ENCODE data around the gene SIM2.

DNA sequence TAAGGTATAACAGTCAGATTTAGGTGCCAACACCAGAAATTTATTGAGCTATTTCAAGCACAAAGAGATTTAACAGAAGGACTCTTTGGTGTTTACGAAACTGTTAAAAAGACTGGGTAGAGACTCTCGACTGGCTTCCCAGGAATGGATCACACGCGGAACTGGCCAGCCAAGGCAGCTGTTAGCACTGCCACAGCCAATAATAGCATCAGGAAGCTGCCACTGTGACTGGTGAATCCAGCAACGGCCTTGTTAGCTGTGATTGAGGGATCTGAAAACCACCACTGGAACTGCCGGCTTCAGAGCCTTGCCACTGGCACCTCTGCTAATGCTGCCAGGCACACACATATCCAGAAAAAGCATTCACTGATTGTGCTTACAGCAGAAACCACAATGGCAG, 10.6 kb upstream of the SIM2 start:
- TF ChIP-seq EZH2 (IDR thresholded peaks at IDR 0.05; ENCODE audit: borderline replicate concordance, low read length) = no peak
- TF ChIP-seq, protein P1, sequence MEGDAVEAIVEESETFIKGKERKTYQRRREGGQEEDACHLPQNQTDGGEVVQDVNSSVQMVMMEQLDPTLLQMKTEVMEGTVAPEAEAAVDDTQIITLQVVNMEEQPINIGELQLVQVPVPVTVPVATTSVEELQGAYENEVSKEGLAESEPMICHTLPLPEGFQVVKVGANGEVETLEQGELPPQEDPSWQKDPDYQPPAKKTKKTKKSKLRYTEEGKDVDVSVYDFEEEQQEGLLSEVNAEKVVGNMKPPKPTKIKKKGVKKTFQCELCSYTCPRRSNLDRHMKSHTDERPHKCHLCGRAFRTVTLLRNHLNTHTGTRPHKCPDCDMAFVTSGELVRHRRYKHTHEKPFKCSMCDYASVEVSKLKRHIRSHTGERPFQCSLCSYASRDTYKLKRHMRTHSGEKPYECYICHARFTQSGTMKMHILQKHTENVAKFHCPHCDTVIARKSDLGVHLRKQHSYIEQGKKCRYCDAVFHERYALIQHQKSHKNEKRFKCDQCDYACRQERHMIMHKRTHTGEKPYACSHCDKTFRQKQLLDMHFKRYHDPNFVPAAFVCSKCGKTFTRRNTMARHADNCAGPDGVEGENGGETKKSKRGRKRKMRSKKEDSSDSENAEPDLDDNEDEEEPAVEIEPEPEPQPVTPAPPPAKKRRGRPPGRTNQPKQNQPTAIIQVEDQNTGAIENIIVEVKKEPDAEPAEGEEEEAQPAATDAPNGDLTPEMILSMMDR (conservative IDR thresholded peaks at IDR 0.05 in 1 of 2, IDR thresholded peaks at IDR 0.05 in 1 of 2; ENCODE audit: extremely low read depth in 1 of 2, insufficient read depth in 1 of 2, low read depth in 1 of 2, low read length in 2 of 2) = no peak
